ENCODE measurements around the gene TRAPPC1. TPM values are rescaled to one million over a fixed set of nuclear protein-coding genes. Genes with fewer than 3 reads are reported as not detected.
A peak's percentile ranks its signal among the peaks of the same experiment; 100 is the strongest.

Gene TRAPPC1
- total RNA-seq, 1 experiment from 2014 or later, result 132 TPM

DNA sequence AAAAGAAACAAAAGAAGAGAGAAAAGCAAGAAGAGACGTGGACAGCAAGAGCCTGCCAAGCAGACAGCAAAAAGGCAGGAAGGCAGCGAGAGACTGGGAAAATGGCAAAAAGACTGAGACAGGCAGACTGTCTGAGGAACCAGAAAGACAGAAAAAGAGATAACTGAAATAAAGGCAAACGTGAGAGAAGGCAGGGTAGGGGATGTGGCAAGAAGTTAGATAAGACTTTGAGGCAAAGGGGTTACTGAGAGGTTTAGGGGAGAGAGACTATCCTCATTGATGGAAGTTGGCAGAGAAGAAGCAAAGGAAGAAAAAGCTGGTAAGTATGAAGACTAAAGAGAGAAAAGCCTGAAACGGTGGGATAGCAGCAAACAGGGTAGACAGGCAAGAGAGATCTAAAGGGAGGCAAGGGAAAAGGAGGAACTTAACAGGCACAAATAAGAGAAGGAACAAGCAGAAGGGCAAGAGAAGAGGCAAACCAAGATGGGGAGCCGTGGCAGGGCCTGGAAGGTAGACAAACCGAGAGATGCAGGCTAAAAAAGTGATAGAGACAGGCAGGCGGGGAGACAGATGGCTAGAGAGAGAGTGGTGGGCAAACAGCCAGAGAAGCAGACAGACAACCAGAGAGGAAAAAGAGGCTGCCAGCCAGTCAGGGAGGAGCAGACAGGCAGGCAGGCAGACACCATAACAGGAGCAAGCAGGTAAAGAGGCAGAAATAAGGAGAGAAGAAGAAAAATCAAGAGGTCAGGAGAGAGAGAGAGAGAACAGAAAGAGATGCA, 50.3 kb downstream of the TRAPPC1 start:
- Histone ChIP-seq H3K4ac (ENCODE audit: low read depth, low read length) (no peak overlapping the region), H3K79me2 (ENCODE audit: insufficient read depth, low read length) (no peaks in the 10 kb centered on the region), H4K8ac (replicated peaks; ENCODE audit: insufficient read length, low read depth, low read length) (no peak overlapping the region), H3K9ac (ENCODE audit: extremely low read depth, insufficient read length, low read length) (no peak overlapping the region), H2AFZ (ENCODE audit: low read length) (no peak overlapping the region), H3K23me2 (ENCODE audit: insufficient read length, low read depth, low read length, poor library complexity, severe bottlenecking) (peaks cover 11% of the 10 kb centered on the region), H3K14ac (ENCODE audit: insufficient read depth, low read length) (no peak overlapping the region), H3T11ph (ENCODE audit: low read length) (no peak overlapping the region), H2BK15ac (ENCODE audit: low read depth, low read length) (no peak overlapping the region), H3K4me1 (ENCODE audit: insufficient read depth, low read length) (no peaks in the 10 kb centered on the region), H2BK120ac (ENCODE audit: low read depth, low read length, poor library complexity, severe bottlenecking) (no peak overlapping the region), H3K56ac (ENCODE audit: insufficient read length, low read depth, low read length) (no peak overlapping the region), H4K5ac (ENCODE audit: insufficient read length, low read depth, low read length) (no peak overlapping the region), H3K27ac (ENCODE audit: insufficient read length, low read depth, low read length) (no peak overlapping the region), H4K20me1 (ENCODE audit: control insufficient read depth, insufficient read depth, insufficient read length) (no peaks in the 10 kb centered on the region), H2BK20ac (ENCODE audit: low read depth, low read length, poor library complexity, severe bottlenecking) (no peak overlapping the region), H3K18ac (ENCODE audit: insufficient read length, low read depth, low read length) (no peak overlapping the region), H3K23ac (ENCODE audit: insufficient read length, low read depth, low read length) (no peak overlapping the region), H3K4me2 (ENCODE audit: insufficient read depth, insufficient read length, low read length) (no peak overlapping the region), H4K91ac (ENCODE audit: insufficient read length, low read depth, low read length) (no peak overlapping the region), H2AK5ac (ENCODE audit: insufficient read length, low read length) (no peak overlapping the region), H3K9me3 (ENCODE audit: control insufficient read depth, low read depth, low read length) (no peaks in the 10 kb centered on the region), H3K79me1 (ENCODE audit: insufficient read depth, low read depth, low read length, poor library complexity, severe bottlenecking) (no peaks in the 10 kb centered on the region), H2BK12ac (ENCODE audit: insufficient read length, low read depth, low read length) (no peak overlapping the region), H3K27me3 (ENCODE audit: insufficient read depth, low read length) (no peaks in the 10 kb centered on the region; the same call in 1 of the 2 replicates), H2BK5ac (ENCODE audit: insufficient read length, low read length) (no peak overlapping the region)
- no peak for TF ChIP-seq CTCF (conservative IDR thresholded peaks at IDR 0.05)
- H3K27me3 Mint-ChIP-seq (ENCODE audit: low read depth), result no peaks in the 10 kb centered on the region; the same call in none of the 2 replicates
- no CpG with 5 or more reads among the region's 7 CpGs for WGBS (ENCODE audit: extremely low coverage, insufficient read length, low lambda C conversion rate)
- H3K27ac Mint-ChIP-seq, result no peak overlapping the region
- peaks cover 0 to 3% of the 10 kb centered on the region in 2 experiments; a peak in 3 of 4 replicates for H3K4me1 Mint-ChIP-seq
- no peak overlapping the region for H3K4me3 Mint-ChIP-seq
- peak; percentile 20 for DNase-seq
- H3K36me3 Mint-ChIP-seq (ENCODE audit: insufficient read depth in 1 of 3, low read depth in 3 of 3), result peaks cover 0 to 4% (median 0%) of the 10 kb centered on the region in 3 experiments; a peak in 1 of 7 replicates
- H3K9me3 Mint-ChIP-seq, result no peaks in the 10 kb centered on the region

Other genes with a start within 250 kb of the TRAPPC1 start
- 163 and 164 TPM in 2 replicates for gene TP53, start 244.5 kb downstream of the TRAPPC1 start, total RNA-seq (2021)
- 27.0 and 29.8 TPM in 2 replicates for gene WRAP53, start 243.5 kb downstream of the TRAPPC1 start, total RNA-seq (2021)
- gene EFNB3, start 226.7 kb downstream of the TRAPPC1 start, total RNA-seq (2021), result 11.3 and 11.4 TPM in 2 replicates
- 0.15 and 0.22 TPM in 2 replicates for gene DNAH2, start 214.2 kb downstream of the TRAPPC1 start, total RNA-seq (2021)
- 26.7 and 28.9 TPM in 2 replicates for gene KDM6B, start 97.7 kb downstream of the TRAPPC1 start, total RNA-seq (2021)
- 8.9 and 11.3 TPM in 2 replicates for gene TMEM88, start 76.9 kb downstream of the TRAPPC1 start, total RNA-seq (2021)
- gene NAA38, start 74.4 kb downstream of the TRAPPC1 start, total RNA-seq (2021), result 40.0 and 50.2 TPM in 2 replicates
- 17.1 and 18.0 TPM in 2 replicates for gene CYB5D1, start 73.9 kb downstream of the TRAPPC1 start, total RNA-seq (2021)
- 33.2 and 35.7 TPM in 2 replicates for gene CHD3, start 43.2 kb downstream of the TRAPPC1 start, total RNA-seq (2021)
- 1.9 and 2.5 TPM in 2 replicates for gene RNF227, start 15.7 kb downstream of the TRAPPC1 start, total RNA-seq (2021)
- gene KCNAB3, start 2.1 kb downstream of the TRAPPC1 start, total RNA-seq (2021), result 5.7 and 6.4 TPM in 2 replicates
- 25.8 and 30.1 TPM in 2 replicates for gene CNTROB, start 260 bp upstream of the TRAPPC1 start, total RNA-seq (2021)
- gene GUCY2D, start 70.7 kb upstream of the TRAPPC1 start, total RNA-seq (2021), result 0.15 and 0.35 TPM in 2 replicates
- 0.11 TPM in 1 of 2 replicates, not detected in the other for gene ALOX15B, start 107.1 kb upstream of the TRAPPC1 start, total RNA-seq (2021)
- gene ALOX12B, start 155.8 kb upstream of the TRAPPC1 start, total RNA-seq (2021), result 0.86 and 1.2 TPM in 2 replicates
- 0.13 and 0.42 TPM in 2 replicates for gene ALOXE3, start 186.6 kb upstream of the TRAPPC1 start, total RNA-seq (2021)
- 0.26 and 0.33 TPM in 2 replicates for gene HES7, start 192.2 kb upstream of the TRAPPC1 start, total RNA-seq (2021)
- gene PER1, start 220.5 kb upstream of the TRAPPC1 start, total RNA-seq (2021), result 36.5 and 37.2 TPM in 2 replicates
- 22.8 and 22.9 TPM in 2 replicates for gene VAMP2, start 231.0 kb upstream of the TRAPPC1 start, total RNA-seq (2021)
- gene TMEM107, start 244.4 kb upstream of the TRAPPC1 start, total RNA-seq (2021), result 12.7 and 14.3 TPM in 2 replicates